Progenitor cell of endocrine pancreas (in vitro differentiated cells): ENCODE data around the gene KIF20B. TPM values are rescaled to one million over a fixed set of nuclear protein-coding genes. Genes with fewer than 3 reads are reported as not detected.

Experiments
- DNase-seq: peaks from one replicate; pipeline ENCODE4 v3.0.0; 2021; ENCODE audit warnings: low spot score; ENCODE audit not compliant: unreplicated experiment
- H3K27ac Mint-ChIP-seq: 2 replicates; pipeline ENCODE4 v1.8.0; 2021; ENCODE audit warnings: mild to moderate bottlenecking, moderate library complexity, mixed read lengths
- H3K27me3 Mint-ChIP-seq: 2 replicates; pipeline ENCODE4 v1.8.0; 2021; ENCODE audit warnings: mixed read lengths
- H3K36me3 Mint-ChIP-seq: 2 replicates; pipeline ENCODE4 v1.8.0; 2022; ENCODE audit warnings: mixed read lengths; ENCODE audit not compliant: insufficient read depth
- H3K4me1 Mint-ChIP-seq: 2 replicates; pipeline ENCODE4 v1.8.0; 2021; ENCODE audit warnings: low read depth, mixed read lengths
- H3K4me3 Mint-ChIP-seq: 2 replicates; pipeline ENCODE4 v1.8.0; 2021; ENCODE audit warnings: low read depth, mild to moderate bottlenecking, moderate library complexity, mixed read lengths
- H3K9me3 Mint-ChIP-seq: 2 replicates; pipeline ENCODE4 v1.8.0; 2021; ENCODE audit warnings: low read depth, mixed read lengths
- CTCF ChIP-seq: fragments of 200-600 bp; sonication (generic); IDR thresholded peaks from one replicate; pipeline ENCODE4 v1.5.0; 2021; ENCODE audit warnings: antibody characterized with exemption, mild to moderate bottlenecking; ENCODE audit not compliant: unreplicated experiment
- total RNA-seq: library from RNA; stranded (reverse); gene quantifications from 2 replicates; pipeline ENCODE4 v1.2.1, GENCODE V29; 2021

Gene KIF20B
- total RNA-seq, 1 donor from 2014 or later: 27.0 TPM

- no peak for TF ChIP-seq CTCF
- Mint-ChIP-seq H3K27ac (no peak overlapping the region), H3K27me3 (no peaks in the 10 kb centered on the region), H3K4me1 (peaks cover 5% of the 10 kb centered on the region), H3K36me3 (peaks cover 3% of the 10 kb centered on the region), H3K9me3 (peaks cover 4% of the 10 kb centered on the region), H3K4me3 (no peak overlapping the region)
- no peak for DNase-seq
Measured at GRCh38 chr10:89783406-89783805, 82.0 kb downstream of the KIF20B start.

- Mint-ChIP-seq H3K27me3 (no peaks in the 10 kb centered on the region), H3K36me3 (peaks cover 3% of the 10 kb centered on the region), H3K27ac (no peak overlapping the region), H3K9me3 (peaks cover 4% of the 10 kb centered on the region), H3K4me3 (no peak overlapping the region), H3K4me1 (no peaks in the 10 kb centered on the region)
- no peak for TF ChIP-seq CTCF
- DNase-seq: no peak
Measured at GRCh38 chr10:89785095-89785494, 83.7 kb downstream of the KIF20B start.

- H3K27ac Mint-ChIP-seq: no peak overlapping the region
- peaks cover 4% of the 10 kb centered on the region for H3K9me3 Mint-ChIP-seq
- no peak for DNase-seq
- H3K4me3 Mint-ChIP-seq: no peak overlapping the region
- H3K4me1 Mint-ChIP-seq: no peaks in the 10 kb centered on the region
- peaks cover 2% of the 10 kb centered on the region for H3K36me3 Mint-ChIP-seq
- no peak for TF ChIP-seq CTCF
- no peaks in the 10 kb centered on the region for H3K27me3 Mint-ChIP-seq
Measured at GRCh38 chr10:89789188-89789877, 87.9 kb downstream of the KIF20B start.

DNA sequence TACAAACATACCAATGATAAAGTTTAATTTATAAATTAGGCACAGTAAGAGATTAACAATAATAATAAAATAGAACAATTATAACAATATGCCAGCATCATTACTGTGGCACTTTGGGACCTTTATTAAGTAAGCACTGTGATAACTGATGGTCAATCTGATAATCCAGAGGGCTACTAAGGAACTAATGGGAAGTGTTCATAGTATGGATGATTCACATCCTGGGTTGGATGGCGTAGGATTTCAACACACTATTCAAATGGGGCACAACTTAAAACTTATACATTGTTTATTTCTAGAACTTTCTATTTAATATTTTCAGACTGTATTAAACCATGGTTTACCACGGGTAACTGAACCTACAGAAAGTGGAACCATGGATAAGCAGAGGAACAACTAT lies 90.8 kb downstream of the KIF20B start:
- Mint-ChIP-seq H3K4me3 (no peak overlapping the region), H3K36me3 (no peaks in the 10 kb centered on the region), H3K9me3 (no peaks in the 10 kb centered on the region), H3K4me1 (peaks cover 3% of the 10 kb centered on the region), H3K27ac (no peak overlapping the region), H3K27me3 (no peaks in the 10 kb centered on the region)
- TF ChIP-seq CTCF: no peak
- no peak for DNase-seq

DNA sequence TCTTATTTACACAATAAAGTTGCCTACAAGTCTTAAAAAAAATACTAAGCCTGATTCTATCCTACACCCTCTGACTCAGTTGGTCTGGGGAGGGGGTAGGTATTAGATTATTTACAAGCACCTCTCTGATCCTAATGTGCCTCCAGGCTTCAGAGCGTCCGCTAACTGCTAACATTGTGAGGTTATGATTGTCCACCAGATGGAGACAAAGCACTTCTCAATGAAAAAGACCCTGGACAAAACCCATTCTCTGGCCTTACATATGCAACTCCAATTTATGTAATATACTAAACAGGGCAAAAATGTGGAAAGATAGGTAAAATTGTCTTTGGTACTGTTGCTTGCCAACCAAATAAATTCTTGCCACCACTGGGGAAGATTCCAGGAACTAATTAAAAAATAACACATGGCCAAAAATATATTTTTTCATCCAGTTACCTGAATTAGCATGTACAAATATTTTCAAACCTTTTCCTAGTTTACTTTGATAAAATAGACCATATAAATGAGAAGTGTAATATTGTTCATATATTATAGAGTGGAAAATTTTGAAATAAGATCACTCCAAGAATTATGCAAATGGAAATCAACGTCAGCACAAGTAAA lies 92.4 kb downstream of the KIF20B start:
- no peaks in the 10 kb centered on the region for H3K36me3 Mint-ChIP-seq
- H3K4me3 Mint-ChIP-seq: no peak overlapping the region
- no peaks in the 10 kb centered on the region for H3K27me3 Mint-ChIP-seq
- H3K27ac Mint-ChIP-seq: no peak overlapping the region
- H3K4me1 Mint-ChIP-seq: peaks cover 3% of the 10 kb centered on the region
- no peaks in the 10 kb centered on the region for H3K9me3 Mint-ChIP-seq
- DNase-seq: peak; percentile 19
- TF ChIP-seq CTCF: peak; percentile 86
